ENCODE measurements around the gene EFNA5. TPM values are rescaled to one million over a fixed set of nuclear protein-coding genes. Genes with fewer than 3 reads are reported as not detected.

The EFNA5 gene
- total RNA-seq, 6 experiments from 2014 or later = 0.26 TPM; not detected in 5

- Mint-ChIP-seq H3K27ac (no peak overlapping the region), H3K4me3 (no peak overlapping the region), H3K36me3 (ENCODE audit: low read depth) (no peaks in the 10 kb centered on the region), H3K27me3 (ENCODE audit: insufficient read depth) (peaks cover 5% of the 10 kb centered on the region), H3K4me1 (ENCODE audit: low read depth) (peaks cover 13% of the 10 kb centered on the region), H3K9me3 (peaks cover 6% of the 10 kb centered on the region; the same call in 1 of the 2 replicates)
- no peak for DNase-seq
- TF ChIP-seq, protein P1, sequence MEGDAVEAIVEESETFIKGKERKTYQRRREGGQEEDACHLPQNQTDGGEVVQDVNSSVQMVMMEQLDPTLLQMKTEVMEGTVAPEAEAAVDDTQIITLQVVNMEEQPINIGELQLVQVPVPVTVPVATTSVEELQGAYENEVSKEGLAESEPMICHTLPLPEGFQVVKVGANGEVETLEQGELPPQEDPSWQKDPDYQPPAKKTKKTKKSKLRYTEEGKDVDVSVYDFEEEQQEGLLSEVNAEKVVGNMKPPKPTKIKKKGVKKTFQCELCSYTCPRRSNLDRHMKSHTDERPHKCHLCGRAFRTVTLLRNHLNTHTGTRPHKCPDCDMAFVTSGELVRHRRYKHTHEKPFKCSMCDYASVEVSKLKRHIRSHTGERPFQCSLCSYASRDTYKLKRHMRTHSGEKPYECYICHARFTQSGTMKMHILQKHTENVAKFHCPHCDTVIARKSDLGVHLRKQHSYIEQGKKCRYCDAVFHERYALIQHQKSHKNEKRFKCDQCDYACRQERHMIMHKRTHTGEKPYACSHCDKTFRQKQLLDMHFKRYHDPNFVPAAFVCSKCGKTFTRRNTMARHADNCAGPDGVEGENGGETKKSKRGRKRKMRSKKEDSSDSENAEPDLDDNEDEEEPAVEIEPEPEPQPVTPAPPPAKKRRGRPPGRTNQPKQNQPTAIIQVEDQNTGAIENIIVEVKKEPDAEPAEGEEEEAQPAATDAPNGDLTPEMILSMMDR (IDR thresholded peaks at IDR 0.05) = no peak
These were observed 248.2 kb downstream of the EFNA5 start for GRCh38 chr5:107422494-107422893.

DNA sequence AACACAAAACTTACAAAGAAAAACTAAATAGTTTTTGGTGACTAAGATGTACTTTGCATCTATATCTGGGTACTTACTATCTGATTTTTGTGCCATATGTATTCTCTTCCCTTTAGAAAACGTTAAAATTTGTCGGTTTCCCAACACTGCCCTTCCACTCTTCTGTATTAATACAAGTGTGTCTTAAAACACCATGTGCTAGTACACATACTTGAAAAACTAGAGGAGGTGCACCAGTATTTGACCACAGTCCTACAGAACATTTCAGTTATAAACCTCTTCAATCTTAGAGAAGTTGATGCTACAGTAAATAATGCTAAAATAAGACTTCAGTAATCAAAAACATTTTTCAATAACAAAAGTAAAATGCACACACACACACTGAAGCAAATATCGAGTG, 251.2 kb downstream of the EFNA5 start:
- no peak for DNase-seq
- H3K36me3 Mint-ChIP-seq (ENCODE audit: low read depth) = no peaks in the 10 kb centered on the region
- no peak overlapping the region for H3K27ac Mint-ChIP-seq
- H3K4me3 Mint-ChIP-seq = no peak overlapping the region
- TF ChIP-seq, protein P1 (IDR thresholded peaks at IDR 0.05) = no peak
- H3K27me3 Mint-ChIP-seq (ENCODE audit: insufficient read depth) = peaks cover 5% of the 10 kb centered on the region; the same call in 1 of the 2 replicates
- peaks cover 6% of the 10 kb centered on the region; the same call in 1 of the 2 replicates for H3K9me3 Mint-ChIP-seq
- no peaks in the 10 kb centered on the region; the same call in 1 of the 2 replicates for H3K4me1 Mint-ChIP-seq (ENCODE audit: low read depth)

GRCh38 chr5:107418902-107419301, 251.8 kb downstream of the EFNA5 start:
- peaks cover 5% of the 10 kb centered on the region; the same call in 1 of the 2 replicates for H3K27me3 Mint-ChIP-seq (ENCODE audit: insufficient read depth)

GRCh38 chr5:107418071-107418470, 252.7 kb downstream of the EFNA5 start:
- Mint-ChIP-seq H3K4me1 (ENCODE audit: low read depth) (no peaks in the 10 kb centered on the region), H3K27me3 (ENCODE audit: insufficient read depth) (peaks cover 5% of the 10 kb centered on the region; the same call in 1 of the 2 replicates), H3K9me3 (peaks cover 6% of the 10 kb centered on the region; the same call in 1 of the 2 replicates), H3K27ac (no peak overlapping the region), H3K36me3 (ENCODE audit: low read depth) (no peaks in the 10 kb centered on the region), H3K4me3 (no peak overlapping the region)
- no peak for DNase-seq
- TF ChIP-seq, protein P1 (IDR thresholded peaks at IDR 0.05) = no peak

More at GRCh38 chr5:107418902-107419301, 251.8 kb downstream of the EFNA5 start:
- no peaks in the 10 kb centered on the region for H3K36me3 Mint-ChIP-seq (ENCODE audit: low read depth)
- no peak for DNase-seq
- H3K4me3 Mint-ChIP-seq = no peak overlapping the region
- TF ChIP-seq, protein P1 (IDR thresholded peaks at IDR 0.05) = no peak
- H3K4me1 Mint-ChIP-seq (ENCODE audit: low read depth) = no peaks in the 10 kb centered on the region
- no peak overlapping the region for H3K27ac Mint-ChIP-seq
- peaks cover 6% of the 10 kb centered on the region; the same call in 1 of the 2 replicates for H3K9me3 Mint-ChIP-seq

DNA sequence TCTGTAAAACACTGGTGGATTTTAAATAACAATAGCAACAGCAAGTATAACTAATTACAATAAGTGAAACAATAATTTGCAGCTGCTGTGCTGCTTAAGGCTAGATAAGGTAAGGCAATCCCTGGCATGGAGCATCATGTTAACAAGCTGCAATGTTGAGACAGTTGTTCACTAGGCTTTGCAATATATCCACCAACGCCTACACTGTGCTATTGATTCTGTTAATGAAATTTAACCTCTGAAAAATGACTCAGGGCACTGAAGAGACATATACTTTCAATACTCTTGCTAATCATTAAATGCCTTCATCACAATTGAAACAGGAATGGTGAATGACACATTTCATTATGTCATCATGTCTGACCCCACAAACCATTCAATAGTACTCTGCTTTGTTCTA, 255.0 kb downstream of the EFNA5 start:
- no peak overlapping the region for H3K27ac Mint-ChIP-seq
- H3K36me3 Mint-ChIP-seq (ENCODE audit: low read depth) = no peaks in the 10 kb centered on the region
- H3K4me1 Mint-ChIP-seq (ENCODE audit: low read depth) = no peaks in the 10 kb centered on the region
- peaks cover 6% of the 10 kb centered on the region; the same call in 1 of the 2 replicates for H3K27me3 Mint-ChIP-seq (ENCODE audit: insufficient read depth)
- no peak overlapping the region for H3K4me3 Mint-ChIP-seq
- no peaks in the 10 kb centered on the region; the same call in 1 of the 2 replicates for H3K9me3 Mint-ChIP-seq
- DNase-seq = no peak
- TF ChIP-seq, protein P1 (IDR thresholded peaks at IDR 0.05) = no peak
